Subcutaneous abdominal adipose tissue (tissue), 5 donors: Measurements from ENCODE around the gene MYO16.
"Not testable (repeated sequence)": the region's sequence is repeated elsewhere in the genome, so short reads cannot be mapped to it uniquely, and the experiment has no call there.

Experiments
- H3K27ac ChIP-seq: one replicate; pipeline ENCODE4 v1.7.0; 2013; ENCODE audit warnings: low read depth, mild to moderate bottlenecking, inconsistent platforms, low read length, moderate library complexity
- H3K27me3 ChIP-seq, 5 donors: one replicate each; pipeline ENCODE4 v1.7.0; 2013; ENCODE audit warnings: low read length in 5 of 5, inconsistent platforms in 1 of 5; ENCODE audit not compliant: control insufficient read depth in 5 of 5, insufficient read depth in 4 of 5
- H3K36me3 ChIP-seq, 5 donors: one replicate each; pipeline ENCODE4 v1.7.0; 2013; ENCODE audit warnings: low read length in 5 of 5; ENCODE audit not compliant: control insufficient read depth in 5 of 5, insufficient read depth in 5 of 5
- H3K4me1 ChIP-seq, 5 donors: one replicate each; pipeline ENCODE4 v1.7.0; 2013; ENCODE audit warnings: low read length in 5 of 5, mild to moderate bottlenecking in 3 of 5, moderate library complexity in 1 of 5; ENCODE audit not compliant: control insufficient read depth in 5 of 5, insufficient read depth in 5 of 5
- H3K4me3 ChIP-seq, 5 donors: one replicate each; pipeline ENCODE4 v1.7.0; 2013; ENCODE audit warnings: low read length in 5 of 5, low read depth in 1 of 5
- H3K9ac ChIP-seq, 5 donors: one replicate each; pipeline ENCODE4 v1.7.0; 2013; ENCODE audit warnings: low read length in 5 of 5, mild to moderate bottlenecking in 4 of 5, moderate library complexity in 3 of 5
- H3K9me3 ChIP-seq, 5 donors: one replicate each; pipeline ENCODE4 v1.7.0; 2013; ENCODE audit warnings: low read length in 5 of 5; ENCODE audit not compliant: control insufficient read depth in 5 of 5
- donor health status: healthy.
- donor health status: healthy.
- donor health status: healthy.
- donor health status: healthy.
- donor health status: healthy.

The MYO16 gene

DNA sequence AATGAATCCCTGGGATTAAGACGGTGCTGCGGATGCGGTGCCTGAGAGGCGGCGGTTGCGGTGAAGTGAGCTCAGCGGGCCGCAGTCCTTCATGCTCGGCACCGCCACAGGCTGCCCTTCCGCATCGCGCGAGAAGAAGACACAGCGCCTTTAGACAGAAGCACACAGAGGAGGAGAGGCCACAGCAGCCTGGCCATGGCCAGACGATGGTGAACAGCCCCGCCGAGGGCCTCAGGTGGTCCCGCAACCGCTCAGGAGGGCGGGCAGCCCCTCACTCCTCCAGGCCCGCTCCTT, 459.2 kb downstream of the MYO16 start:
- H3K9ac ChIP-seq, result no peak overlapping the region
- H3K4me1 ChIP-seq, result no peaks in the 10 kb centered on the region
- no peak overlapping the region for H3K27ac ChIP-seq

GRCh38 chr13:109090796-109091195, 461.4 kb downstream of the MYO16 start:
- no peak overlapping the region for H3K27ac ChIP-seq
- H3K27me3 ChIP-seq, result no peaks in the 10 kb centered on the region
- H3K9ac ChIP-seq, result no peak overlapping the region
- no peaks in the 10 kb centered on the region for H3K4me1 ChIP-seq
- H3K36me3 ChIP-seq, result no peaks in the 10 kb centered on the region
- H3K9me3 ChIP-seq, result peaks cover 0 to 2% (median 0%) of the 10 kb centered on the region in 5 donors
- H3K4me3 ChIP-seq, result no peak overlapping the region

More for the DNA sequence above, 459.2 kb downstream of the MYO16 start:
- H3K36me3 ChIP-seq, result no peaks in the 10 kb centered on the region
- H3K9me3 ChIP-seq, result peaks cover 0 to 2% (median 0%) of the 10 kb centered on the region in 5 donors
- H3K4me3 ChIP-seq, result peak overlapping the region in 1 of 5 donors; percentile 15
- no peaks in the 10 kb centered on the region for H3K27me3 ChIP-seq

DNA sequence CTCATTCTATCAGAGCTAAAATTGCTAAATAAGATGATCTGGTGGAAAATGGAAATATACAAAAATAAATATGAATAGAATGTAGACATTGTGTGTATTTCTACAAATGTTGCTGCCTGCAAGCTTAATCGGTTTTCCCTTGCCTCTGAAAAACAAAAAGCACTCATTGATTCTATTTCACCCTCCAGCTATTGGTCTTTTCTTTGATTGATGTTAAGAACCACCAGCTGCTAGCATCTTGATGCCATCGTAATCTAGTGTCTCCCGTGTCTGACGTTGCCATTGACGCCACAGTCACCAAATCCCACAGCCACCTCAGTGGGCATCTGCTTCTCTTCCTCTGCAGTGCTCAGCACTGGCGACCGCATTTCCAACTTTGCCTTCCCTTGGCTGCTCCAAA, 461.8 kb downstream of the MYO16 start:
- Histone ChIP-seq H3K27ac (no peak overlapping the region), H3K9ac (no peak overlapping the region), H3K27me3 (no peaks in the 10 kb centered on the region), H3K4me3 (no peak overlapping the region), H3K9me3 (peaks cover 0 to 2% (median 0%) of the 10 kb centered on the region in 5 donors), H3K36me3 (no peaks in the 10 kb centered on the region), H3K4me1 (no peaks in the 10 kb centered on the region)

- not testable (repeated sequence) for H3K36me3 ChIP-seq, H3K27ac ChIP-seq, H3K4me1 ChIP-seq, H3K27me3 ChIP-seq, H3K4me3 ChIP-seq, H3K9me3 ChIP-seq, H3K9ac ChIP-seq
Observed at GRCh38 chr13:109092186-109092585, 462.8 kb downstream of the MYO16 start.

- H3K27me3 ChIP-seq, result no peaks in the 10 kb centered on the region
- no peak overlapping the region for H3K4me3 ChIP-seq
- no peaks in the 10 kb centered on the region for H3K9me3 ChIP-seq
- no peak overlapping the region for H3K9ac ChIP-seq
- no peaks in the 10 kb centered on the region for H3K36me3 ChIP-seq
- no peak overlapping the region for H3K27ac ChIP-seq
- H3K4me1 ChIP-seq, result no peaks in the 10 kb centered on the region
Observed at GRCh38 chr13:109093998-109094397, 464.6 kb downstream of the MYO16 start.

DNA sequence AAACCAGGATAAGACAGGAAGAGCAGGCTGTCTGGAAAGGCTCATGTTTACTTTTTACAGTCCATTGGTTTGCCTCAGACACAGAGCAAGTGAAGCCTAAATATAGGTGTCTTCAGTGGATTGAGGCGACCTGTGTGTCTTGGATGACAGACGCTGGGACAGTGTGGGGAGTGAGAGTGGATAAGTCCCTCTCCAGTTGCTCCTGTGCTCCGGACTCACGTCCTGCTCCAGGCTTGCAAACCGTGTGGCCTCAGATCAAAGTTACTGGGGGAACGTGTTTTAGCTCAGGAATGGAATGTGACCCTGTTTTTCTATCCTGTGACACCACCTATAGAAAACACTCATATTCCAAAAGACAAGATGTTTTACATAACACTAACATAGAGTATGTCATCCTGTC, 465.7 kb downstream of the MYO16 start:
- no peaks in the 10 kb centered on the region for H3K36me3 ChIP-seq
- H3K4me3 ChIP-seq, result no peak overlapping the region
- no peak overlapping the region for H3K9ac ChIP-seq
- H3K27ac ChIP-seq, result no peak overlapping the region
- H3K27me3 ChIP-seq, result no peaks in the 10 kb centered on the region
- no peaks in the 10 kb centered on the region for H3K9me3 ChIP-seq
- no peaks in the 10 kb centered on the region for H3K4me1 ChIP-seq

DNA sequence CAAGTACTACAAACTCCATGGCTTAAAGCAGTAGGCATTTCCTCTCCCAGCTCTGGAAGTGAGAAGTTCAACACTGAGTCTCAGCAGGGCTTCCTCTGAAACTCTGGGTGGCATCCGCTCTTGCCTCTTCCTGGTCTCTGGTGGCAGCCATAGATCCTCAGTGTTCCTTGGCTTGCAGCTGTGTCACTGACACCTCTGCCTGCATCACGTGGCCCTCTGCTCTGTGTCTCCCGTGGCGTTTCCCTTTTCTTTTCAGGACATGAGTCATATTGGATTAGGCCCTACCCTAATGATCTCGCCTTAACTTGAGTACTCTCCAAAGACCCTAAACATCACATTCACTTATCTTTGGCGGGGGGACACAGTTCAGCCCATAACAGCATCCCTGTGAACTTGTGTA, 466.7 kb downstream of the MYO16 start:
- Histone ChIP-seq H3K4me1 (peaks cover 0 to 5% (median 2%) of the 10 kb centered on the region in 5 donors), H3K27me3 (no peaks in the 10 kb centered on the region), H3K9me3 (no peaks in the 10 kb centered on the region), H3K4me3 (no peak overlapping the region), H3K36me3 (no peaks in the 10 kb centered on the region), H3K9ac (no peak overlapping the region), H3K27ac (no peak overlapping the region)

DNA sequence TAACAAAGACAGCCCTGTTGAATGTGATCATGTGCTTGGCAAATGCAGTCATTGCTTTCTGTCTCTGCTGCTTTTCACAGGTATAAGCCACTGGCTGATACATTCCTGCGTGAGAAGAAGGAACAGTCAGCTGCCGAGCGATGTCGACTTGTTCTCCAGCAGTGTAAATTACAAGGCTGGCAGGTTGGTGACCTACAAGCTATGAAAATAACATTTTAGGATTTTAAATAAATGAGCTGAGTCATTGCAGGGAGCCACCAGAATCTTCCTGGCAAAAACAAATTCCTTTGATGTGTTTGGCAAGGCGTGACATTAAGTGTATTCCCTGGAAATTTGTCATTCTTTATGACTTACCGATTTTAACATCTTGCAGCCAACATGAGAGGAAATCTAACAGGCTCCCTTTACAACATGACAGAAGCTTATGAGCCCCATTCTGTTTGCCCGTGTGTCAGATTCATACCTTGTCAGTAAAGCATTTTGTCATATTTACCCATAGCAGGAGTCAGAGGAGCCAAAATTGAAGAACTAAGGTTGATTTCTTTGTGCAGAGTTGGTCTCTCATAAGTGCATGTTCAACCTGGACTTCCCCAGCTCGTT, 471.4 kb downstream of the MYO16 start:
- H3K36me3 ChIP-seq, result no peaks in the 10 kb centered on the region
- H3K9ac ChIP-seq, result no peak overlapping the region
- no peak overlapping the region for H3K4me3 ChIP-seq
- no peak overlapping the region for H3K27ac ChIP-seq
- peaks cover 0 to 5% (median 2%) of the 10 kb centered on the region in 5 donors for H3K4me1 ChIP-seq
- H3K27me3 ChIP-seq, result no peaks in the 10 kb centered on the region
- no peaks in the 10 kb centered on the region for H3K9me3 ChIP-seq

- H3K27me3 ChIP-seq, result no peaks in the 10 kb centered on the region
- H3K4me1 ChIP-seq, result peaks cover 0 to 5% (median 2%) of the 10 kb centered on the region in 5 donors
- no peak overlapping the region for H3K9ac ChIP-seq
- H3K9me3 ChIP-seq, result no peaks in the 10 kb centered on the region
- H3K4me3 ChIP-seq, result no peak overlapping the region
- H3K36me3 ChIP-seq, result no peaks in the 10 kb centered on the region
- H3K27ac ChIP-seq, result no peak overlapping the region
Observed at GRCh38 chr13:109101550-109102144, 472.2 kb downstream of the MYO16 start.

DNA sequence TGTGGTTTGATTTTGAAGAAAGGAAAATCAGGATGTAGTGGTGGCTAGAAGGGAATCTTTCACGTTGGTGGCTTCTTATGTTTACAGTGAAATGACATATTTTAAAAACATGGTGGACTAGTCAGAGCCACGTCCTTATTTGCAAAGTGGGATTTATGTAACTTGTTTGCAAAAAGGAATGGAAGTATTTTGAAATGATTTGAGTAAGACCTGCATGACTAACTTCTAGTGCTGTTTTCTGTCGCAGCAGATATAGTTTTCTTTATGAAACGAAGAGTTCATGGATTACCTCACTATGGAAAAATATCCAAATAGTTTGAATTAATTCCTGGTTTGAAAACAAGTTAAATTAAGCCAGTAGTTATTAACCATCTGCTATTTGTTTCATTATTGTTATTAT, 476.5 kb downstream of the MYO16 start:
- Histone ChIP-seq H3K9ac (no peak overlapping the region), H3K27ac (no peak overlapping the region), H3K27me3 (no peaks in the 10 kb centered on the region), H3K4me1 (peaks cover 0 to 1% (median 0%) of the 10 kb centered on the region in 5 donors), H3K4me3 (no peak overlapping the region), H3K9me3 (no peaks in the 10 kb centered on the region), H3K36me3 (no peaks in the 10 kb centered on the region)
